ENCODE data around the gene TGFBI. TPM values are rescaled to one million over a fixed set of nuclear protein-coding genes. Genes with fewer than 3 reads are reported as not detected.

Gene TGFBI
- total RNA-seq, 1 donor from 2014 or later: 4.6 TPM

GRCh38 chr5:136007271-136007670 lies 21.5 kb upstream of the TGFBI start:
- TF ChIP-seq CTCF (conservative IDR thresholded peaks at IDR 0.05): no peak
- no peak overlapping the region for H3K4me3 Mint-ChIP-seq
- no peak for DNase-seq (ENCODE audit: low read depth, low spot score)
- no peaks in the 10 kb centered on the region for H3K36me3 Mint-ChIP-seq (ENCODE audit: low read depth)
- no peaks in the 10 kb centered on the region for H3K9me3 Mint-ChIP-seq
- no peak overlapping the region for H3K27ac Mint-ChIP-seq (ENCODE audit: unreplicated experiment)
- peaks cover 6% of the 10 kb centered on the region for H3K27me3 Mint-ChIP-seq (ENCODE audit: low read depth)
- H3K4me1 Mint-ChIP-seq: no peaks in the 10 kb centered on the region

- Mint-ChIP-seq H3K27ac (ENCODE audit: unreplicated experiment) (no peak overlapping the region), H3K4me1 (peaks cover 3% of the 10 kb centered on the region), H3K9me3 (no peaks in the 10 kb centered on the region), H3K36me3 (ENCODE audit: low read depth) (no peaks in the 10 kb centered on the region), H3K27me3 (ENCODE audit: low read depth) (peaks cover 15% of the 10 kb centered on the region), H3K4me3 (no peak overlapping the region)
- DNase-seq (ENCODE audit: low read depth, low spot score): no peak
- TF ChIP-seq CTCF (conservative IDR thresholded peaks at IDR 0.05): no peak
Observed at GRCh38 chr5:136011414-136012001, 17.3 kb upstream of the TGFBI start.

- Mint-ChIP-seq H3K36me3 (ENCODE audit: low read depth) (no peaks in the 10 kb centered on the region), H3K4me1 (peaks cover 3% of the 10 kb centered on the region), H3K27me3 (ENCODE audit: low read depth) (peaks cover 15% of the 10 kb centered on the region), H3K9me3 (peaks cover 2% of the 10 kb centered on the region), H3K4me3 (no peak overlapping the region), H3K27ac (ENCODE audit: unreplicated experiment) (no peak overlapping the region)
- no peak for TF ChIP-seq CTCF (conservative IDR thresholded peaks at IDR 0.05)
- no peak for DNase-seq (ENCODE audit: low read depth, low spot score)
Observed at GRCh38 chr5:136012041-136012804, 16.6 kb upstream of the TGFBI start.

GRCh38 chr5:136013559-136013958 lies 15.2 kb upstream of the TGFBI start:
- Mint-ChIP-seq H3K4me3 (no peak overlapping the region), H3K9me3 (peaks cover 4% of the 10 kb centered on the region), H3K27me3 (ENCODE audit: low read depth) (peaks cover 15% of the 10 kb centered on the region), H3K4me1 (peaks cover 3% of the 10 kb centered on the region), H3K27ac (ENCODE audit: unreplicated experiment) (no peak overlapping the region), H3K36me3 (ENCODE audit: low read depth) (no peaks in the 10 kb centered on the region)
- TF ChIP-seq CTCF (conservative IDR thresholded peaks at IDR 0.05): no peak
- DNase-seq (ENCODE audit: low read depth, low spot score): no peak

GRCh38 chr5:136014049-136015002 lies 14.5 kb upstream of the TGFBI start:
- Mint-ChIP-seq H3K9me3 (peaks cover 4% of the 10 kb centered on the region), H3K27ac (ENCODE audit: unreplicated experiment) (no peak overlapping the region), H3K27me3 (ENCODE audit: low read depth) (peaks cover 15% of the 10 kb centered on the region), H3K4me3 (no peak overlapping the region), H3K36me3 (ENCODE audit: low read depth) (no peaks in the 10 kb centered on the region), H3K4me1 (peaks cover 7% of the 10 kb centered on the region)
- TF ChIP-seq CTCF (conservative IDR thresholded peaks at IDR 0.05): no peak
- DNase-seq (ENCODE audit: low read depth, low spot score): no peak
